ENCODE results near the gene FAM53C.
A peak's percentile ranks its signal among the peaks of the same experiment; 100 is the strongest.

FAM53C gene

DNA sequence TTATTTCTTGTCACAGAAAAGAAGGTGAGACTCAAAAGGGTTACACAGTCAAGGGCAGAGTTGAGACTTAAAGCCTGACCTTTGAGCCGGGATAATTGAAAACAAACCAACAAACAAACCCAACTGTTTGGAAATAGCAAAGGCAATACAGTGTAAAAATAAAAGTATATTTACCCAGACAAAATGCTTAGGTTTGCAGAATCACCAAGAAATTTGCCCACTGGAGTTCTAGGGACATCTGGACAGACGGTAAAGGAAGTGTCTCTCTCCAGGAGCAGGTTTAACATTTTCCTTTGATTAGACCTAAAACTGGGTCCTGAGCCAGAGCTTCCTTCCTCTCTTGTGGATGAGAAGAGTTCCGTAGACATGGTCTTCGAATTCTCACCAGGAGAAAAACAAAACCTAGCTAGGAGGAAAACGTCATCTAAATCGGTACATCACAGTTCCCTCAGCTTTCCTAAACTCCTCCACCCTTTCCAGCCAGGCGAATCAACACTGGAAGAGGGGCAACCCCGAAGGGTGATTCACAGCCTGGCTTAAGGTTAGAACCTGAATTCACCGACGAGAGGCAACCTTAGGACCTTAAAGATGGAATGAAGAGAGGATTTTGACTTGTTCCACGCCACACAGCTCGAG lies 7.1 kb upstream of the FAM53C start:
- ChIA-PET POLR2A (ENCODE audit: low non-redundant PET) (interaction anchor here (1.2 kb wide), 1 partner anchor 10 kb away, joined by 6 read pairs; no protein-coding TSS in a partner anchor), CTCF (interaction anchor here (0.5 to 2.6 kb wide), 7 partner anchors 13 to 111 kb away, joined by 3 to 22 read pairs (median 4); partner anchors contain the start of gene KDM3B)
- TF ChIP-seq, protein P1, sequence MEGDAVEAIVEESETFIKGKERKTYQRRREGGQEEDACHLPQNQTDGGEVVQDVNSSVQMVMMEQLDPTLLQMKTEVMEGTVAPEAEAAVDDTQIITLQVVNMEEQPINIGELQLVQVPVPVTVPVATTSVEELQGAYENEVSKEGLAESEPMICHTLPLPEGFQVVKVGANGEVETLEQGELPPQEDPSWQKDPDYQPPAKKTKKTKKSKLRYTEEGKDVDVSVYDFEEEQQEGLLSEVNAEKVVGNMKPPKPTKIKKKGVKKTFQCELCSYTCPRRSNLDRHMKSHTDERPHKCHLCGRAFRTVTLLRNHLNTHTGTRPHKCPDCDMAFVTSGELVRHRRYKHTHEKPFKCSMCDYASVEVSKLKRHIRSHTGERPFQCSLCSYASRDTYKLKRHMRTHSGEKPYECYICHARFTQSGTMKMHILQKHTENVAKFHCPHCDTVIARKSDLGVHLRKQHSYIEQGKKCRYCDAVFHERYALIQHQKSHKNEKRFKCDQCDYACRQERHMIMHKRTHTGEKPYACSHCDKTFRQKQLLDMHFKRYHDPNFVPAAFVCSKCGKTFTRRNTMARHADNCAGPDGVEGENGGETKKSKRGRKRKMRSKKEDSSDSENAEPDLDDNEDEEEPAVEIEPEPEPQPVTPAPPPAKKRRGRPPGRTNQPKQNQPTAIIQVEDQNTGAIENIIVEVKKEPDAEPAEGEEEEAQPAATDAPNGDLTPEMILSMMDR (conservative IDR thresholded peaks at IDR 0.05; ENCODE audit: low read depth), result no peak
- peak overlapping the region; percentile 90 for H3K27ac ChIP-seq
- DNase-seq (ENCODE audit: low spot score), result peak; percentile 52

DNA sequence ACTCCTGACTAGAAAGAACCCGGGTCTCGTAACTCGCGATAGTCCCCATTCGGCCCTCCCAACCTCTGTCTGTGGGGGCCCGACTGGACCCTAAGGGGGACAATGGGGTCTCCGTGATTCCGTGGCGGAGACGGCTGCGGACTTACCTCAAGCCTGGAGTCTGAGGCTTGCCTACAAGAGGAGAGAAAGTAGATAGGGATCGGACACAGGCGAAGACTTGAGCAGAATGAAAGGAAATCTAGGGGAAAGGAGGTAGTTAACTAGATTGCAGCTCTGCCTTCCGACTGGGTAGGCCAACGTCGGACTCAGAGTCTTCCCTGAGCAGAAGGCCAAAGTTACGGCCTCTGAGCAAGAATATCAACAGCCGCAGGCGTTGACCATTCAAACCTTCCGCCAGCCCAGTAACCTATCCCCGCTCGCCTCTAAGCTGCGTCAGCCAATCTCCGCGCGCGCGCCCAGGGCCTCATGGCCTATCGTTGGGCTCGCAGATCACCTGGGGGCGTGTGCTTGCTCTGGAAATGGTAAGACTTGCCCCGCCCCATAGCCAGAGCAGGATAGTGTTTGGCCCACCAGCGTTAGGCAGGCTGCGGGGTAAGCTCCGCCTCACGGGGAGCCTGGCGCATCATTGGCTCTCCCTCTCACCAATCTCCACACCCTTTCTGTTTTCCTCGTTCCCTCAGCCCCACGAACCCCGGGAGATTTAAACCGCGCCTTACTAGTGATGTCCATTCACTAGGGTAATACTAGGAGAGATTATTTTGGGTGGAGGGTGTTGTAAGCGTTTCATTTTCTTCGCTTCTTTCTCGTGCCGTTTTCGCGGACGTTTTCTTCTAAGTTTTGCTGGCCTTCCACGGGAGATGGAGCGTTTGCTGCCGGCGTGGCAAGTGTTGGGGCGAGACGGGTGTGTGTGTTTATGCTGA lies 6.4 kb upstream of the FAM53C start, which contains the start of gene CDC25C:
Gene CDC25C (minus strand): TSS at position 356 of the 920 bp plus-strand sequence. CDS start 624 bp downstream, outside the sequence.
- ChIA-PET POLR2A (ENCODE audit: low non-redundant PET) (interaction anchor here (1.2 kb wide), 2 partner anchors 9 to 21 kb away, joined by 6 read pairs; partner anchors contain the start of gene KDM3B), CTCF (interaction anchor here (0.5 to 2.6 kb wide), 8 partner anchors 14 to 112 kb away, joined by 3 to 22 read pairs (median 6); partner anchors contain the start of gene KDM3B)
- peak within 1 kb of the TSS; percentile 90 for H3K27ac ChIP-seq
- peak; percentile 99 for DNase-seq (ENCODE audit: low spot score)
- TF ChIP-seq, protein P1 (conservative IDR thresholded peaks at IDR 0.05; ENCODE audit: low read depth), result no peak

DNA sequence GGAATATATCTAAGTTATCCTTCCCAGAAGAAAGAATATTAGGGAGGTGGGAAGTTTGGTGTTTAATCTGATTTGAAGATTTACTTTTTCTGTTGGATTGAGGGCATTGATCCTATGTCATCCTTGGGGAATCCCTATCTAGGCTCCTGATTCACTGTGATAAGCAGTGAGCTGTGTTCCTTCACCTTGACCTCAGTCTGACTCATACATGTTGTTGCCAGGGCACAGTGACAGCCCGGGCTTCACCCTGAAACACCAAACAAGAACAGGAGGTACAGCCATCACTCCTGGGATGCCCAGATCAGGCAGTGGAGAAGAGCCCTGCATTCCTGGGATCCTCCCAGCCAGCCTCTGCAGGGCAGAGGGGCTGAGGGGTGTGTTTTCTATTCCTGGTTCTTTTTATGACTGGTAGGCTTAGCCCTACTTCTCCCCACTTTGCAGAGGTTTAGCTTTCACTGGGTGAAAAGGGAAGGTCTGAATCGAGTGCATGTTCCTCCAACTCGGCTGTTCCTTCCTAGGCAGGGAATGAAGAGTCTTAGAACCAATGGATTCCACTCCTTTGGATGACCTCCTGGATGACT lies 3.1 kb upstream of the FAM53C start:
- CTCF ChIA-PET, result interaction anchor here (1.2 kb wide), 2 partner anchors 17 to 29 kb away, joined by 3 to 5 read pairs; partner anchors contain the start of gene KDM3B
- no peak overlapping the region for H3K27ac ChIP-seq
- peak; percentile 50 for DNase-seq (ENCODE audit: low spot score)
- TF ChIP-seq, protein P1 (conservative IDR thresholded peaks at IDR 0.05; ENCODE audit: low read depth), result no peak
- POLR2A ChIA-PET (ENCODE audit: low non-redundant PET), result no interaction called here

DNA sequence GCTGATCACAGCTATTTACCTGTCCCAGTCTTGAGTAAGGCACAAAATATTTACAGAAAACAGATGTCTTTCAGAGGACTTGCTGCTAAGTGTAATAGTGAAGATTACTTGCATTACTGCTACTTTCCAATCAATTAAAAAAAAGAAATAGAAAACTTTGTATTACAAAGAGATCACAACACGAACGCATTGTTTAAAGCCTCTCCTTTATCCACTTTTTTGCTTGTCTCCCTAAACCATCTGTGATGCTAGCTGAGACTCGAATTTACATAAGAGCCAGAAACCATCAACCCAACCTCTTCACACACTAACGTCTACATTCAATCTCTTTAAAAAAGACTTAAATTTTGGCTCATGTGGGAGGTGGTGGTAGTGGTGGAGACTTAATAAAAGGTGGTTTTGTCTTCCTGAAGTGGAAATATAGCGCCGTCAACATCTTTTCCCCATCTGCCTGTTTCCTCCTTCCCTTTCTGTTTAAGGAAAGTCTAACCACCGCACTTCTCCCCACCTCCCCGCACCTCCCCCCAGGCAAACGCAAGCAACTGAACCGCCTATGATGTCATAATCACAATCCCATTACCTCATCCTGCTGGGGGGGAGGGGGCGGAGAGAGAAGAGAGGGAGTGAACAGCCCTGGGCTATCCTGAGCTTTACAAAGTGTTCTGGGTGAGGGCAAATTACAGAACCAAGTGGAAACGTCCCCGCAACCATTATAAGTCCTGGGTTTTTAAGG lies 948 bp upstream of the FAM53C start:
- POLR2A ChIA-PET (ENCODE audit: low non-redundant PET), result interaction anchor here (0.7 to 1.6 kb wide), 4 partner anchors 9 to 43 kb away, joined by 3 to 12 read pairs (median 4); partner anchors contain the start of gene KDM3B
- TF ChIP-seq, protein P1 (conservative IDR thresholded peaks at IDR 0.05; ENCODE audit: low read depth), result no peak
- H3K27ac ChIP-seq, result peak overlapping the region; percentile 89
- peak; percentile 93 for DNase-seq (ENCODE audit: low spot score)
- CTCF ChIA-PET, result interaction anchor here (0.6 to 7.0 kb wide), 3 partner anchors 10 to 197 kb away, joined by 4 to 86 read pairs (median 4); partner anchors contain the start of gene KDM3B

DNA sequence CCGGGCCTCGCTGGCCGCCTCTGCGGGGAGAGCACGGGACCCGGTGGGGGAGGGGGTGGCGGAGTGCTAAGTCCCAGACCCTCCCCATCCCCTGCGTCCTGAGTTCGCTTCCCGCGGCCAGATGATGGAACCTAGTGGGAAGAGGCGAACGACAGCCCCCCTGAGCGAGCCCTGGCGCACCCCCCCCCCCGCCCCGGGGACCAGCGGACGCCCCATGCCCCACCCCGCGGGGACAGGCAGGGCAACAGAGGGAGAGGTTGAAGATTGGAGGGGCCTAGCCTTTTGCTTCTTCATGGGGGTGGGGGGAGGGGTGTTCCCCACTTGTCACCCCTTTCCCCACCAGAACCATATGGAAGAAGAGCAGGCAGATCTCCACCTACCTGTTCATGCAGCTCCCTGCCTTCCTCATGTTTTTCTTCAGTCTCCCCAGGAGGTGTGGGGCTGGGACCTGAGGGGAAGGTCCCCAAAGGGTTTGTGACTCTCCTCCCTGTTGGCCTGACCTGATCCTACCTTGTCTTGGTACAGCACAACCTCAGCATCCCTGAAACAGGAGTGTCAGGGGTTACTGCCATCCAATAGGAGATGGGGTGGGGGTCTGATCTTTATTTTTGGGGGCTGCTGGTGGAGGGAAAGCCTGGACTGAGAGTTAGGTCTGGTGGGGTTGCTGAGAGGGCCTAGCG lies 485 bp downstream of the FAM53C start:
- no peak for DNase-seq (ENCODE audit: low spot score)
- CTCF ChIA-PET, result interaction anchor here (0.9 to 7.0 kb wide), 2 partner anchors 14 to 16 kb away, joined by 3 to 86 read pairs; partner anchors contain the start of gene KDM3B
- H3K27ac ChIP-seq, result peak overlapping the region; percentile 89
- POLR2A ChIA-PET (ENCODE audit: low non-redundant PET), result interaction anchor here (1.1 to 1.6 kb wide), 2 partner anchors 14 to 127 kb away, joined by 3 to 12 read pairs; partner anchors contain the start of gene KDM3B
- TF ChIP-seq, protein P1 (conservative IDR thresholded peaks at IDR 0.05; ENCODE audit: low read depth), result no peak

All from RWPE1 (cell line).